HCEC 1CT (cell line): ENCODE measurements around the gene INS.

Source experiments
- DNase-seq: peaks from one replicate; pipeline ENCODE4 v3.0.0-alpha.2; 2017

The INS gene

GRCh38 chr11:2164081-2164480 lies 3.1 kb upstream of the INS start:
- no peak for DNase-seq

- DNase-seq = no peak
Observed at GRCh38 chr11:2163428-2163978, 2.5 kb upstream of the INS start.

GRCh38 chr11:2159536-2160413 lies 1.2 kb downstream of the INS start:
- no peak for DNase-seq

GRCh38 chr11:2158966-2159365 lies 2.0 kb downstream of the INS start:
- DNase-seq = no peak

- no peak for DNase-seq
Observed at GRCh38 chr11:2158296-2158737, 2.7 kb downstream of the INS start.

- DNase-seq = no peak
Observed at GRCh38 chr11:2157294-2158040, 3.5 kb downstream of the INS start.

- peak; percentile 18 for DNase-seq
Observed at GRCh38 chr11:2156416-2157182, 4.4 kb downstream of the INS start.

- DNase-seq = no peak
Observed at GRCh38 chr11:2155511-2155910, 5.5 kb downstream of the INS start.

- DNase-seq = no peak
Observed at GRCh38 chr11:2154889-2155288, 6.1 kb downstream of the INS start.

GRCh38 chr11:2154195-2154585 lies 6.8 kb downstream of the INS start:
- no peak for DNase-seq

GRCh38 chr11:2153581-2154194 lies 7.3 kb downstream of the INS start:
- DNase-seq = no peak

- DNase-seq = peak; percentile 45
Observed at GRCh38 chr11:2151500-2152257, 9.3 kb downstream of the INS start.

GRCh38 chr11:2149864-2150847 lies 10.9 kb downstream of the INS start:
- peak; percentile 42 for DNase-seq

- DNase-seq = no peak
Observed at GRCh38 chr11:2149460-2149859, 11.5 kb downstream of the INS start.

GRCh38 chr11:2148595-2148994 lies 12.4 kb downstream of the INS start:
- DNase-seq = no peak

- no peak for DNase-seq
Observed at GRCh38 chr11:2147391-2147790, 13.6 kb downstream of the INS start.

GRCh38 chr11:2146051-2146450 lies 15.0 kb downstream of the INS start:
- no peak for DNase-seq

GRCh38 chr11:2144544-2145248 lies 16.3 kb downstream of the INS start:
- DNase-seq = no peak

- no peak for DNase-seq
Observed at GRCh38 chr11:2143799-2144543, 17.0 kb downstream of the INS start.
